Osteoblast (primary cell): Measurements from ENCODE around the gene MVK. TPM values are rescaled to one million over a fixed set of nuclear protein-coding genes. Genes with fewer than 3 reads are reported as not detected.

Experiments
- DNase-seq: peaks from one replicate; pipeline ENCODE4 v3.0.0; 2011; ENCODE audit warnings: low spot score, mixed read lengths; ENCODE audit not compliant: insufficient read length; ENCODE audit errors: missing footprints
- H2AFZ ChIP-seq: 2 replicates; pipeline ENCODE4 v1.6.0; 2011; ENCODE audit warnings: mild to moderate bottlenecking, low read length
- H3K27ac ChIP-seq: 2 replicates; pipeline ENCODE4 v1.5.1; 2011; ENCODE audit warnings: mild to moderate bottlenecking, low read depth, low read length, moderate library complexity
- H3K27me3 ChIP-seq: 2 replicates; pipeline ENCODE4 v1.6.0; 2012; ENCODE audit warnings: mild to moderate bottlenecking, control low read depth, inconsistent platforms, low read length, moderate library complexity; ENCODE audit not compliant: insufficient read depth
- H3K36me3 ChIP-seq: 2 replicates; pipeline ENCODE4 v1.5.1; 2011; ENCODE audit warnings: mild to moderate bottlenecking, low read length, control low read depth, moderate library complexity; ENCODE audit not compliant: insufficient read depth
- H3K4me1 ChIP-seq: 2 replicates; pipeline ENCODE4 v1.5.1; 2011; ENCODE audit warnings: mild to moderate bottlenecking, low read length, control low read depth, moderate library complexity; ENCODE audit not compliant: insufficient read depth
- H3K4me2 ChIP-seq: 2 replicates; pipeline ENCODE4 v1.6.0; 2011; ENCODE audit warnings: mild to moderate bottlenecking, low read length; ENCODE audit not compliant: insufficient read depth
- H3K4me3 ChIP-seq: fragments of 200-600 bp; sonication (generic); 3 replicates; pipeline ENCODE4 v1.5.1; 2012; ENCODE audit warnings: mild to moderate bottlenecking, low read length, inconsistent platforms; ENCODE audit not compliant: insufficient read depth
- H3K79me2 ChIP-seq: 2 replicates; pipeline ENCODE4 v1.6.0; 2012; ENCODE audit warnings: mild to moderate bottlenecking, low read length, control low read depth, inconsistent platforms; ENCODE audit not compliant: insufficient read depth
- H3K9me3 ChIP-seq: 2 replicates; pipeline ENCODE4 v1.5.1; 2011; ENCODE audit warnings: low read depth, low read length, control low read depth
- H4K20me1 ChIP-seq: 2 replicates; pipeline ENCODE4 v1.6.0; 2012; ENCODE audit warnings: mild to moderate bottlenecking, low read length, control low read depth; ENCODE audit not compliant: insufficient read depth
- CTCF ChIP-seq: IDR thresholded peaks from 2 replicates; pipeline ENCODE4 v1.5.1; 2011; ENCODE audit warnings: mild to moderate bottlenecking, low read depth, low read length, moderate library complexity; ENCODE audit errors: extremely low read depth
- total RNA-seq: library from RNA; depleted of rRNA; stranded (reverse); fragments of >200 nt; gene quantifications from 2 replicates; pipeline ENCODE4 v1.2.3, GENCODE V29; 2012

The MVK gene
- total RNA-seq, 1 donor, result 31.1 TPM

- Histone ChIP-seq H4K20me1 (no peaks in the 10 kb centered on the region), H3K36me3 (peaks cover 3% of the 10 kb centered on the region), H3K4me1 (peaks cover 4% of the 10 kb centered on the region), H3K4me3 (no peak overlapping the region), H2AFZ (no peak overlapping the region), H3K27me3 (no peaks in the 10 kb centered on the region), H3K4me2 (no peak overlapping the region), H3K79me2 (no peaks in the 10 kb centered on the region), H3K9me3 (no peaks in the 10 kb centered on the region), H3K27ac (no peak overlapping the region)
- no peak for DNase-seq
- no peak for TF ChIP-seq CTCF
Observed at GRCh38 chr12:109598428-109598854, 24.8 kb downstream of the MVK start.

- no peaks in the 10 kb centered on the region for H3K79me2 ChIP-seq
- no peak overlapping the region for H3K4me3 ChIP-seq
- no peaks in the 10 kb centered on the region for H4K20me1 ChIP-seq
- H3K9me3 ChIP-seq, result no peaks in the 10 kb centered on the region
- no peak overlapping the region for H2AFZ ChIP-seq
- no peak for DNase-seq
- peaks cover 4% of the 10 kb centered on the region for H3K4me1 ChIP-seq
- H3K36me3 ChIP-seq, result peaks cover 3% of the 10 kb centered on the region
- no peak overlapping the region for H3K27ac ChIP-seq
- H3K4me2 ChIP-seq, result no peak overlapping the region
- TF ChIP-seq CTCF, result no peak
- H3K27me3 ChIP-seq, result no peaks in the 10 kb centered on the region
Observed at GRCh38 chr12:109599087-109599486, 25.5 kb downstream of the MVK start.

GRCh38 chr12:109600481-109600880 is 26.9 kb downstream of the MVK start:
- H3K4me2 ChIP-seq, result no peak overlapping the region
- peaks cover 4% of the 10 kb centered on the region for H3K4me1 ChIP-seq
- no peaks in the 10 kb centered on the region for H3K27me3 ChIP-seq
- no peaks in the 10 kb centered on the region for H3K79me2 ChIP-seq
- no peak overlapping the region for H3K4me3 ChIP-seq
- no peak overlapping the region for H3K27ac ChIP-seq
- no peak overlapping the region for H2AFZ ChIP-seq
- TF ChIP-seq CTCF, result no peak
- DNase-seq, result no peak
- H3K36me3 ChIP-seq, result no peaks in the 10 kb centered on the region
- no peaks in the 10 kb centered on the region for H4K20me1 ChIP-seq
- H3K9me3 ChIP-seq, result no peaks in the 10 kb centered on the region

GRCh38 chr12:109600995-109601394 is 27.4 kb downstream of the MVK start:
- Histone ChIP-seq H3K27me3 (peaks cover 2% of the 10 kb centered on the region), H4K20me1 (no peaks in the 10 kb centered on the region), H3K36me3 (no peaks in the 10 kb centered on the region), H3K79me2 (no peaks in the 10 kb centered on the region), H3K27ac (no peak overlapping the region), H3K4me3 (no peak overlapping the region), H3K4me2 (no peak overlapping the region), H2AFZ (no peak overlapping the region), H3K4me1 (peaks cover 4% of the 10 kb centered on the region), H3K9me3 (no peaks in the 10 kb centered on the region)
- TF ChIP-seq CTCF, result no peak
- no peak for DNase-seq
